ENCODE data around the gene NPDC1.
"Not testable (repeated sequence)": the region's sequence is repeated elsewhere in the genome, so short reads cannot be mapped to it uniquely, and the experiment has no call there.

The NPDC1 gene

DNA sequence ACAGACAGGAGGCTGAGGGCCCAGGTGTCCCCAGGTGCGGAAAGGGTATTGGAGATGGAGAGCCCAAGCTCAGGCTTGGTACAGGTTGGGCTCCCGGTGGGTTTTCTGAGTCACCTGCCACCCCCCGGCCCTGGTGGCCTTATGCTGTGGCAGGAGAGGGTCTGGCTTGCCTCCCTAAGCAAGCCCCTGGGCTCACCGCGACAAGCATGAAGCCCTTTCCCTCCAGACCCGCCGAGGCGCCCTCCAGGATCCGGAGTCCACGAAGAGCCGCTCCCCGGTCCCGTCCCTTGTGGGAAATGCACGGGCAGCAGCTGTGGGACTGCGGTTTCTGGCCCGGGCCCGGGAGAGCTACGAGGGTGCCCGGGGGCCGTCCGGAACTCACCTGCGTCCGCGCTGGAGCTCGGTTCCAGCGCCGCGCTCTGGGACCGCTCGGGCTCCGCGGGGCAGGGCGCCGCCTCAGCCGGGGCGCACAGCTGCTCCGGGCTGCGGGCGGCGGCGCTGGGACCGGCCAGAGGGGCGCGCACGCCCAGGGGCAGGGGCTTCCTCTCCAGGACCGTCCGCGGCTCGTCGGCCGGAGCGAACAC is 23.6 kb upstream of the NPDC1 start:
- Histone ChIP-seq H3K9me3 (ENCODE audit: low read length) (no peaks in the 10 kb centered on the region), H2AFZ (ENCODE audit: low read depth, low read length) (peak overlapping the region; percentile 33), H3K27me3 (ENCODE audit: insufficient read depth, low read length) (peaks cover 10% of the 10 kb centered on the region), H3K36me3 (ENCODE audit: insufficient read depth, low read length) (peaks cover 2% of the 10 kb centered on the region), H3K4me1 (ENCODE audit: insufficient read depth, low read length) (peaks cover 22% of the 10 kb centered on the region), H3K4me3 (ENCODE audit: low read length) (peak overlapping the region; percentile 68)

- Histone ChIP-seq H3K4me3 (ENCODE audit: low read length) (peak overlapping the region; percentile 68), H3K27me3 (ENCODE audit: insufficient read depth, low read length) (peaks cover 4% of the 10 kb centered on the region), H2AFZ (ENCODE audit: low read depth, low read length) (no peak overlapping the region), H3K9me3 (ENCODE audit: low read length) (no peaks in the 10 kb centered on the region), H3K36me3 (ENCODE audit: insufficient read depth, low read length) (peaks cover 2% of the 10 kb centered on the region), H3K4me1 (ENCODE audit: insufficient read depth, low read length) (peaks cover 22% of the 10 kb centered on the region)
Observed at GRCh38 chr9:137068539-137069507, 22.8 kb upstream of the NPDC1 start.

DNA sequence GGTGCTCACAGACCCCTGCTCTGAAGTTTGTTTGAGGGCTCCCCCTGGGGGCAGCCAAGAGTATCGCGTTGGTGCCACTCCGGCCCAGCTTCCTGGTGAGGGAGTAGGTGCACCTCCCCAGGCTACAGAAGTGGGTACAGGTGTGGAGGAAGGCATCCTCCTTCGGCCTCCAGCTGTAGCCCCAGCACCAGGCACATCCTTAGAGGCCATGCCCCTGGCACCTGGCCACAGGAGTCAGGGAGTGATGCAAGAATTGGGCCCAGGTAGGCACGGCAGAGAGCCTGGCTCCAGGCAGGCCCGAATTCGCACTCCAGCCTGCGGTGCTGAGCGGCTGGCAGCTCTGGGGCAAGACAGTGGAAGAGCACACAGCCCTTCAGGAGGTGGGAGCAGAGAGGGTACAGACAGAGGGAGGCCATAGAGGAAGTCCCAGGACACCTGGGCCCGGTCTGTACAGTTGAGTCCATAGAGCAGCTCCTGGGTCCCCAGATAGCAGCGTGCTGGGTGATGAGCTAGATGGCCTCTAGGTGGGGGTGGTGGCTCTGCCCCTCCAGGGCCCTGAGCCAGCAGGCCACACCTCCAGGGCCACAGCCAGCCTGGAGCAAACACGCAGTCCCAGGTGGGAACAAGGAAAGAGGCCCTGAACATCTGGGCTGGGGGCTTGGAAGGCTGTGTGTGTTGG is 22.0 kb upstream of the NPDC1 start:
- H3K4me1 ChIP-seq (ENCODE audit: insufficient read depth, low read length) = peaks cover 22% of the 10 kb centered on the region
- no peaks in the 10 kb centered on the region for H3K27me3 ChIP-seq (ENCODE audit: insufficient read depth, low read length)
- H3K4me3 ChIP-seq (ENCODE audit: low read length) = no peak overlapping the region
- no peak overlapping the region for H2AFZ ChIP-seq (ENCODE audit: low read depth, low read length)
- H3K36me3 ChIP-seq (ENCODE audit: insufficient read depth, low read length) = peaks cover 2% of the 10 kb centered on the region
- H3K9me3 ChIP-seq (ENCODE audit: low read length) = no peaks in the 10 kb centered on the region

DNA sequence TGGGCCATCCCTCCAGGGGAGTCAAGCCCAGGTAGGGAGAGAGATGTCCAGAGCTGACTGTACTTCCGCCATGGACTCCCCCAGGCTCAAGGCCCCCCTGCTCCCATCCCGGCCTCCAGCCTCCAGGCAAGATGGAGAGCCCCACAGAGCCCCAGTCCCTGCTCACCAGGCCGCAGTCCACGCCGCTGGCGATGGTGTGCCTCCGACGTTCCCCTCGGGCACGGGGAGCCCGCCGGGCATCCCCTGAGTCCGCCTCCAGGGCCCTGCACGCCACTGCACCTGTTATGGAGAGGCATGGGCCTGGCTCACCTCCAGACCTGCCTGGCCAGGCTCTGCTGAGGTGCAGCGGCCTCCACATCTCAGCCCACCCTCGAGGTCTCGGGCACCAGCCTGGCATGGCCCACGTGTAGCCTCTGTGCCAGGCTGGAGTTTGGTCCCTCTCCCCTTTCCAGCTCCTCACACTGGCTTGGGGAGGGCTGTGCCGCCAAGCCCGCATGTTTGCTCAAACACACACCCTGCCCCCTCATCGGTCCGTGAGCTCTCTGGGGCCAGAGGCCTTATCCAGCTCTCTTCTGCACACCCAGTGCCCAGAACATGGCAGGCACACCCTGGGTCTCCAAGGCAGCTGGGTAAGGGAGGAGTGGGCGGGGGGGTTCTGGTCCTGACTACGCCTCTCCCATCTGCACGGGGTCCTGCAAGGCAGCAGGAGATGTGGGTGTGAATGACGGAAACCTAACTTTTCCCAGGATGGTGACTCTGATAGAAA is 20.3 kb upstream of the NPDC1 start:
- H2AFZ ChIP-seq (ENCODE audit: low read depth, low read length) = no peak overlapping the region
- H3K4me3 ChIP-seq (ENCODE audit: low read length) = no peak overlapping the region

DNA sequence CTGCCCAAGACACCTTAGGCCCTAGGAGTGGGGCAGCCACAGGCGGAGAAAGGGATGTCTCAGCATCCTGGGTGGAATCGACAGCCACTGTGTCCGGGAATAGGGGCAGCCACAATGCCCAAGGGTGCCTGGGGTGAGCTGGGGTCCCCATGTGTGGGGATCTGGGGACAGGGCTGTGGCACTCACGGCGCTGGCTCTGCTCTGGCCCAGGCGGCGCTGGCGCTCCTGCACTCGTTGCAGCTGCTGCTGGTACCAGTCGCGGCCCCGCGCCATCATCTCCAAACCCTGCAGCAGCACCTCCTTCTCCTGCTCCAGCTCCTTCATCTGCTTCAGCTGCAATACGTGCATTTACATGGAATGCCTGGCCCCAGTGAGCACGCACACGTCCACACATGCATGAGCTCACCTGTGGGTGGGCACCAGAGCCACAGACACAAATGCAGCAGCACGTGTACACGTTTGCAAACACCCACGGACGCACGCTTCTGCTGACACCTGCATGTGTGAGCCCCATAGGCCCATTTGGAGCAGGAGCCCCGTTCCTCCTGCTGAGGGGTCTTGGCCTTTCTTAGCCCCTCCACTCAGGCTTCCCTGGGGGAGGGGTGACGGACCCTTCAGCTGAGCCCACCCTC is 19.5 kb upstream of the NPDC1 start:
- Histone ChIP-seq H3K36me3 (ENCODE audit: insufficient read depth, low read length) (peaks cover 2% of the 10 kb centered on the region), H2AFZ (ENCODE audit: low read depth, low read length) (no peak overlapping the region), H3K4me1 (ENCODE audit: insufficient read depth, low read length) (peaks cover 11% of the 10 kb centered on the region), H3K27me3 (ENCODE audit: insufficient read depth, low read length) (no peaks in the 10 kb centered on the region), H3K4me3 (ENCODE audit: low read length) (no peak overlapping the region), H3K9me3 (ENCODE audit: low read length) (no peaks in the 10 kb centered on the region)

More for the DNA sequence above, 20.3 kb upstream of the NPDC1 start:
- Histone ChIP-seq H3K4me1 (ENCODE audit: insufficient read depth, low read length) (peaks cover 18% of the 10 kb centered on the region), H3K9me3 (ENCODE audit: low read length) (no peaks in the 10 kb centered on the region), H3K27me3 (ENCODE audit: insufficient read depth, low read length) (no peaks in the 10 kb centered on the region), H3K36me3 (ENCODE audit: insufficient read depth, low read length) (peaks cover 2% of the 10 kb centered on the region)

GRCh38 chr9:137064880-137065164 is 18.8 kb upstream of the NPDC1 start:
- H3K4me1 ChIP-seq (ENCODE audit: insufficient read depth, low read length) = peaks cover 11% of the 10 kb centered on the region
- H3K36me3 ChIP-seq (ENCODE audit: insufficient read depth, low read length) = peaks cover 2% of the 10 kb centered on the region
- no peak overlapping the region for H3K4me3 ChIP-seq (ENCODE audit: low read length)
- no peak overlapping the region for H2AFZ ChIP-seq (ENCODE audit: low read depth, low read length)
- no peaks in the 10 kb centered on the region for H3K9me3 ChIP-seq (ENCODE audit: low read length)
- no peaks in the 10 kb centered on the region for H3K27me3 ChIP-seq (ENCODE audit: insufficient read depth, low read length)

GRCh38 chr9:137064027-137064879 is 18.3 kb upstream of the NPDC1 start:
- peaks cover 7% of the 10 kb centered on the region for H3K4me1 ChIP-seq (ENCODE audit: insufficient read depth, low read length)
- peaks cover 2% of the 10 kb centered on the region for H3K36me3 ChIP-seq (ENCODE audit: insufficient read depth, low read length)
- H3K9me3 ChIP-seq (ENCODE audit: low read length) = no peaks in the 10 kb centered on the region
- no peak overlapping the region for H2AFZ ChIP-seq (ENCODE audit: low read depth, low read length)
- H3K4me3 ChIP-seq (ENCODE audit: low read length) = no peak overlapping the region
- H3K27me3 ChIP-seq (ENCODE audit: insufficient read depth, low read length) = no peaks in the 10 kb centered on the region

DNA sequence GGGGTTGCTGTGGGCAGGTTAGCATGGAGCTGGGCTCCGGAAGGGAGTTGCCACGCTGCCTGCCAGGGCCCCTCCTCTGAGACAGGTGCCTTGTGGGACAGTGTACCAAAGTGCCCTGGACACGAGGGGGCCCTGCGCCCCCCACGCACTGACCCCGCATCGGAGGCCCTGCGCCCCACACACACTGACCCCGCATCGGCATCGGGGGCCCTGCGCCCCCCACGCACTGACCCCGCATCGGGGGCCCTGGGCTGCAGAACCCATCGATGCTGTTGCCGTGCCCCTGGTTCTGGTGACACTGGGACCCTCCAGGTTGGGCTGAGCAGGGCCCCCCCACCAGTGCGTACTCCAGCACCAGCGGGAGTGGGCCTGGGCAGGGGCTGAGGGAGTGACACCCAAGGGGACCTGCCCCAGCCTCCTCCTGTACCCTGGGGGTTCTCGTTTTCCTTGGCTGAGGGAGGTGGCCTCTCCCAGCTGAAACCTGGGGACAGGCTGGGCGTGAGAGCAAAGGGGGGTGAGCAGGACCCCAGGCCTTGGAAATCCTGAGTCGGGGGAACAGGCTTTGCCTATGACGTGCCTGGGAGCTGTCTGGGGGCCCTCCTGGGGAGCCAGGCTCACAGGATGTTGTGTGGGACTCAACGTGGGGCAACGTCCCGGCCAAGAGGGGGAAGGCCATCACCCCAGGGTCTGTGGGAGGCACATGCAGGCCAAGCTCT is 17.5 kb upstream of the NPDC1 start:
- H3K27me3 ChIP-seq (ENCODE audit: insufficient read depth, low read length) = peaks cover 6% of the 10 kb centered on the region
- H3K36me3 ChIP-seq (ENCODE audit: insufficient read depth, low read length) = peaks cover 2% of the 10 kb centered on the region
- no peak overlapping the region for H3K4me3 ChIP-seq (ENCODE audit: low read length)
- H2AFZ ChIP-seq (ENCODE audit: low read depth, low read length) = no peak overlapping the region
- no peaks in the 10 kb centered on the region for H3K4me1 ChIP-seq (ENCODE audit: insufficient read depth, low read length)
- no peaks in the 10 kb centered on the region for H3K9me3 ChIP-seq (ENCODE audit: low read length)

GRCh38 chr9:137062798-137063197 is 16.8 kb upstream of the NPDC1 start:
- H3K4me1 ChIP-seq (ENCODE audit: insufficient read depth, low read length); H3K36me3 ChIP-seq (ENCODE audit: insufficient read depth, low read length); H3K4me3 ChIP-seq (ENCODE audit: low read length); H2AFZ ChIP-seq (ENCODE audit: low read depth, low read length); H3K9me3 ChIP-seq (ENCODE audit: low read length); H3K27me3 ChIP-seq (ENCODE audit: insufficient read depth, low read length): not testable (repeated sequence)

- no peak overlapping the region for H3K4me3 ChIP-seq (ENCODE audit: low read length)
Observed at GRCh38 chr9:137062384-137062783, 16.4 kb upstream of the NPDC1 start.

GRCh38 chr9:137058521-137059234 is 12.7 kb upstream of the NPDC1 start:
- Histone ChIP-seq H3K27me3 (ENCODE audit: insufficient read depth, low read length) (peaks cover 36% of the 10 kb centered on the region), H3K4me1 (ENCODE audit: insufficient read depth, low read length) (peaks cover 13% of the 10 kb centered on the region), H3K36me3 (ENCODE audit: insufficient read depth, low read length) (no peaks in the 10 kb centered on the region), H3K9me3 (ENCODE audit: low read length) (no peaks in the 10 kb centered on the region), H2AFZ (ENCODE audit: low read depth, low read length) (no peak overlapping the region), H3K4me3 (ENCODE audit: low read length) (no peak overlapping the region)

More at GRCh38 chr9:137062384-137062783, 16.4 kb upstream of the NPDC1 start:
- no peaks in the 10 kb centered on the region for H3K4me1 ChIP-seq (ENCODE audit: insufficient read depth, low read length)
- peaks cover 7% of the 10 kb centered on the region for H3K27me3 ChIP-seq (ENCODE audit: insufficient read depth, low read length)
- peaks cover 2% of the 10 kb centered on the region for H3K36me3 ChIP-seq (ENCODE audit: insufficient read depth, low read length)
- H2AFZ ChIP-seq (ENCODE audit: low read depth, low read length) = no peak overlapping the region
- H3K9me3 ChIP-seq (ENCODE audit: low read length) = no peaks in the 10 kb centered on the region

All from neuron (in vitro differentiated cells).